AG04449 (cell line): Measurements from ENCODE around the gene TSPO.
A peak's percentile ranks its signal among the peaks of the same experiment; 100 is the strongest.

ENCODE experiments used
- CTCF ChIA-PET: fragments of 350-600 bp; formaldehyde crosslinking; extraction: SDS; loops from one replicate; lab custom pipeline; 2021; ENCODE audit warnings: antibody characterized with exemption; lab: Yijun Ruan, JAX
- POLR2A ChIA-PET: fragments of 400-600, 350-600 bp; formaldehyde crosslinking; extraction: SDS; loops from one replicate; lab custom pipeline; 2020; ENCODE audit warnings: antibody characterized with exemption, inconsistent platforms; lab: Yijun Ruan, JAX
- DNase-seq: peaks from one replicate; pipeline ENCODE4 v3.0.0-alpha.2; 2010; ENCODE audit warnings: low read depth, low spot score
- H3K4me3 ChIP-seq: 2 replicates; pipeline ENCODE4 v1.5.1; 2011; ENCODE audit warnings: low read depth, mild to moderate bottlenecking, control low read depth, low read length
- CTCF ChIP-seq: IDR thresholded peaks from one replicate; pipeline ENCODE4 v1.5.1; 2011; ENCODE audit warnings: mild to moderate bottlenecking, moderate library complexity, low read length, control low read depth, inconsistent platforms; ENCODE audit not compliant: insufficient read depth; ENCODE audit errors: missing control alignments

TSPO gene

GRCh38 chr22:43155789-43156188 lies 4.4 kb downstream of the TSPO start:
- ChIA-PET POLR2A (no interaction called here), CTCF (no interaction called here)
- H3K4me3 ChIP-seq, result no peak overlapping the region
- no peak for DNase-seq
- no peak for TF ChIP-seq CTCF

- CTCF ChIA-PET, result no interaction called here
- no peak for DNase-seq
- TF ChIP-seq CTCF, result no peak
- no peak overlapping the region for H3K4me3 ChIP-seq
- POLR2A ChIA-PET, result no interaction called here
Observed at GRCh38 chr22:43156413-43156812, 5.1 kb downstream of the TSPO start.

GRCh38 chr22:43157874-43158546 lies 6.7 kb downstream of the TSPO start:
- no peak for DNase-seq
- CTCF ChIA-PET, result interaction anchor here (1.8 kb wide), 1 partner anchor 10 kb away, joined by 5 read pairs; no protein-coding TSS in a partner anchor

GRCh38 chr22:43158778-43159483 lies 7.6 kb downstream of the TSPO start:
- H3K4me3 ChIP-seq, result no peak overlapping the region
- ChIA-PET POLR2A (no interaction called here), CTCF (interaction anchor here (1.8 kb wide), 1 partner anchor 9 kb away, joined by 5 read pairs; no protein-coding TSS in a partner anchor)
- TF ChIP-seq CTCF, result no peak
- no peak for DNase-seq

More at GRCh38 chr22:43157874-43158546, 6.7 kb downstream of the TSPO start:
- POLR2A ChIA-PET, result no interaction called here
- H3K4me3 ChIP-seq, result no peak overlapping the region
- no peak for TF ChIP-seq CTCF

GRCh38 chr22:43159484-43160178 lies 8.3 kb downstream of the TSPO start:
- H3K4me3 ChIP-seq, result no peak overlapping the region
- TF ChIP-seq CTCF, result peak; percentile 26
- DNase-seq, result no peak
- ChIA-PET CTCF (no interaction called here), POLR2A (no interaction called here)
